Immature natural killer cell (primary cell): ENCODE measurements around the gene RAPGEF1. TPM values are rescaled to one million over a fixed set of nuclear protein-coding genes. Genes with fewer than 3 reads are reported as not detected.
A peak's percentile ranks its signal among the peaks of the same experiment; 100 is the strongest.

Source experiments
- DNase-seq, 3 donors: peaks; one replicate each; pipeline ENCODE4 v3.0.0; 2022; ENCODE audit warnings: mixed read lengths in 1 of 3
- H3K27ac Mint-ChIP-seq, 6 donors: one replicate each; pipeline ENCODE4 v1.8.0; 2020; ENCODE audit warnings: mixed read lengths in 6 of 6, mild to moderate bottlenecking in 5 of 6, inconsistent platforms in 4 of 6, moderate library complexity in 3 of 6
- H3K27me3 Mint-ChIP-seq, 3 donors: one replicate each; pipeline ENCODE4 v1.8.0; 2020 to 2021; ENCODE audit warnings: low read depth in 3 of 3, mild to moderate bottlenecking in 3 of 3, mixed read lengths in 3 of 3, moderate library complexity in 3 of 3, inconsistent platforms in 1 of 3
- H3K36me3 Mint-ChIP-seq, 3 donors: one replicate each; pipeline ENCODE4 v1.8.0; 2020; ENCODE audit warnings: mixed read lengths in 3 of 3, inconsistent platforms in 2 of 3, mild to moderate bottlenecking in 2 of 3
- H3K4me1 Mint-ChIP-seq, 2 donors: one replicate each; pipeline ENCODE4 v1.8.0; 2020; ENCODE audit warnings: inconsistent platforms in 2 of 2, mild to moderate bottlenecking in 2 of 2, mixed read lengths in 2 of 2, moderate library complexity in 1 of 2
- H3K4me3 Mint-ChIP-seq, 5 donors: one replicate each; pipeline ENCODE4 v1.8.0; 2020; ENCODE audit warnings: mild to moderate bottlenecking in 5 of 5, mixed read lengths in 5 of 5, inconsistent platforms in 3 of 5, moderate library complexity in 3 of 5
- H3K9me3 Mint-ChIP-seq, 6 donors: one replicate each; pipeline ENCODE4 v1.8.0; 2020; ENCODE audit warnings: mild to moderate bottlenecking in 6 of 6, mixed read lengths in 6 of 6, inconsistent platforms in 4 of 6, moderate library complexity in 3 of 6
- polyA plus RNA-seq, 3 donors: library from polyadenylated mRNA; unstranded; fragments of 300-500 nt; fragmentation: Illumina TruSeq; gene quantifications; one replicate each; pipeline ENCODE4 v1.2.3, GENCODE V29; 2021

Gene RAPGEF1
- polyA plus RNA-seq, 3 donors from 2014 or later: 1.2 to 15.8 (median 7.4) TPM

- peak overlapping the region in 3 of 6 donors; percentile 29 to 77 (median 73) for H3K27ac Mint-ChIP-seq
- H3K4me1 Mint-ChIP-seq: peaks cover 19 to 22% of the 10 kb centered on the region in 2 donors
- no peak for DNase-seq
- H3K4me3 Mint-ChIP-seq: peak overlapping the region; percentile 67 to 79 (median 75)
- H3K27me3 Mint-ChIP-seq: peaks cover 0 to 6% (median 5%) of the 10 kb centered on the region in 3 donors
- peaks cover 0 to 16% (median 7%) of the 10 kb centered on the region in 3 donors for H3K36me3 Mint-ChIP-seq
- H3K9me3 Mint-ChIP-seq: no peaks in the 10 kb centered on the region
Observed at GRCh38 chr9:131529597-131530545, 210.0 kb downstream of the RAPGEF1 start.

- peak overlapping the region in 4 of 5 donors; percentile 38 to 75 (median 61) for H3K4me3 Mint-ChIP-seq
- no peak for DNase-seq
- H3K36me3 Mint-ChIP-seq: peaks cover 0 to 24% (median 7%) of the 10 kb centered on the region in 3 donors
- H3K9me3 Mint-ChIP-seq: no peaks in the 10 kb centered on the region
- peaks cover 0 to 6% (median 4%) of the 10 kb centered on the region in 3 donors for H3K27me3 Mint-ChIP-seq
- H3K27ac Mint-ChIP-seq: peak overlapping the region in 1 of 6 donors; percentile 29
- H3K4me1 Mint-ChIP-seq: peaks cover 12 to 16% of the 10 kb centered on the region in 2 donors
Observed at GRCh38 chr9:131528886-131529505, 210.9 kb downstream of the RAPGEF1 start.

GRCh38 chr9:131528186-131528585 lies 211.7 kb downstream of the RAPGEF1 start:
- Mint-ChIP-seq H3K27ac (no peak overlapping the region), H3K27me3 (peaks cover 0 to 6% (median 4%) of the 10 kb centered on the region in 3 donors), H3K4me1 (peaks cover 12 to 16% of the 10 kb centered on the region in 2 donors), H3K4me3 (peak overlapping the region; percentile 53 to 65 (median 58)), H3K36me3 (peaks cover 0 to 24% (median 7%) of the 10 kb centered on the region in 3 donors), H3K9me3 (no peaks in the 10 kb centered on the region)
- DNase-seq: no peak

Other genes with a start within 250 kb of the RAPGEF1 start
- 10 to 100 TPM in 1 of 3 donors, 1 to 10 TPM in 2; 4.8 to 10.4 (median 8.0) TPM for gene POMT1, start 237.2 kb downstream of the RAPGEF1 start, polyA plus RNA-seq
- 10 to 100 TPM; 27.3 to 34.7 (median 33.7) TPM for gene UCK1, start 208.8 kb downstream of the RAPGEF1 start, polyA plus RNA-seq
- gene PRRT1B, start 194.6 kb downstream of the RAPGEF1 start, polyA plus RNA-seq: not detected